ENCODE measurements around the gene PPT2.
"Not testable (repeated sequence)": the region's sequence is repeated elsewhere in the genome, so short reads cannot be mapped to it uniquely, and the experiment has no call there.

The PPT2 gene

DNA sequence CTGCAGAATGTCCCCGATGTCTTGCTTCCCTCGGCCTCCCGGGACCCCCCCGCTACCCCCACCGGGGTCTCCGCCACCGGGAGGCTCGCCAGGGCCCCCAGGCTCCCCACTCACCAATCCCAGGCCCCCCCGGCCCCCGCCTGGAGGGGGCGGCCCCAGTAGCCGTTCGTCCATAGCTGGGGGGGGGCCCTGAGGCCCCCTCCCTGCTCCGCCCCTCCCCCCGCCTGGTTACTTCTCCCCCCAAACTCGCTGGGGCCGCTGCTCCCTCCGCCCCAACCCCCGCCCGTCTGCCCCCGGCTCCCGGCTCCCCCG is 35.8 kb downstream of the PPT2 start:
- DNase-seq (ENCODE audit: low read depth), result no peak

DNA sequence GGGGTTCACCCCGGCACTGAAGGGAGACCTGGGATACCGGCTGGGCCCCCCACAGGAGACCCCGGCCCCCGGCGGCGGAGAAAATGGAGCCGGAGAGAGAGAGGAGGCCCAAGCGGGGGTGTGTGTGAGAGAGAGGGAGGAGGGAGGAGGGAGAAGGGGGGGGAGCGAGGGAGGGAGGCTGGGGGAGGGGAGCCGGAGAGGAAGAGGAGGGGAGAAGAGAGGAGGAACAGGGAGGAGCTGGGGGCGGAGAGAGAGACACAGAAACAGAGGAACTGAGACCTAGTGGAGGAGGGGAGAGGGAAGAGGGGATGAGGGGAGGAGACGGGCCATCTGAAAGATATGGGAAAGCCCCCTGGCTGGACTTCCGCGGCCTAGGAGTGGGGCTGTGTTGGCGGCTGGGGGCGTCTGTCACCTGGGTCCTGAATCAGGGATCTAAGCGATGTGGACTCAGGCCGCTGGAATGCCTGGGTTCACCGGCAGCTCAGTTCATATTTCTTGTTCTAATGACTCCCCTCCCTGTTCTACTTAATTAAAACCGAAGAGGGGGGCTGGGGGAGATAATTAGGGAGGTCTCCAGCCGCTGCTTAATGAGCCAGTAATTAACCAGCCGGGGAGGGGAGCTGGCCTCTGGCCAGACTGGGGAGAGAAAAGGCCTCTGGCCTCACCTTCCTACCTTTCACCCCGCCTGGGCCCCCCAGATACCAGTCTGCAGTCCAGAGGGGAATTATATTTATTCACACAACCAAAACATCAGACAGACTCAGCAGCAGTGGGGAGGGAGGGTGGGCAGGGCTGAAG is 36.3 kb downstream of the PPT2 start, which contains the start of gene PBX2:
TSS of gene PBX2 (minus strand) at position 149 of the 798 bp plus-strand sequence. CDS start 287 bp downstream, outside the sequence.
- DNase-seq (ENCODE audit: low read depth), result peak; percentile 39

DNA sequence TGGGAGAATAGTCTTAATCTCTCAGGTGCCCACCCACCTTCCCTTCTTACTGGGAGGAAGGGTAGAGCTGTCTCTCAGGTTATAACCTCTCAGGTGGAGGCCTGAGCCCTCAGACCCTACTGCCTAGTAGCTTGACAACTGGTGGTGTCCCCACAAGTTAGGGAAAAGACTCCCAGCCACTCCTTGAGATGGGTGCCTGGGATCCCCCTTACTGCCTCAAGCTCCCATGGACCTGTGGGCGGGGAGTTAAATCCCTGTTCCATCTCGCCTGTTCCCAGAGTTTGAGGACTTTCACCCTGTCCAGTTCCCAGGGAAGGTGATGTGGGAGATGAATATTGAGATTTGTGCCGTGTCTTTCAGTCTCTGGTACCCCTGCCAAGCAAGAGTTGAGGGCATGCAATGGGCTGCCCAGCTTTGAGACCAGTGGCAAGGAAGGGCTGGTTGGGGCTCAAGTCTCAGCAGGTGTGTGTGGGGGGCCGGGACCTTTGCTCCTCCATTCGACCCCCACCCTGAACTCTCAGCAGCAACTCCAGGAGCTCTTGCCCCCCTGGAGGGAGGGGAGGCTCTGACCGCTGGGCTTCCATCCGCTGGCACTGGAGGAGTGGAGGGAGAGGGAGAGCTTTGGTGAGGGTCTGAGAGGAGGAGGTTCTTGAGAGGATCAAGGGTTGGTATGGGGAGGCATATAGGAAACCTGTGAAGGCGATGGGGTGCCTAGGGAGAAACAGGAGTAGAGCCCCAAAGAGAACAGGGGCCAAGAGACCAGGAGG is 37.2 kb downstream of the PPT2 start:
- no peak for DNase-seq (ENCODE audit: low read depth)

DNA sequence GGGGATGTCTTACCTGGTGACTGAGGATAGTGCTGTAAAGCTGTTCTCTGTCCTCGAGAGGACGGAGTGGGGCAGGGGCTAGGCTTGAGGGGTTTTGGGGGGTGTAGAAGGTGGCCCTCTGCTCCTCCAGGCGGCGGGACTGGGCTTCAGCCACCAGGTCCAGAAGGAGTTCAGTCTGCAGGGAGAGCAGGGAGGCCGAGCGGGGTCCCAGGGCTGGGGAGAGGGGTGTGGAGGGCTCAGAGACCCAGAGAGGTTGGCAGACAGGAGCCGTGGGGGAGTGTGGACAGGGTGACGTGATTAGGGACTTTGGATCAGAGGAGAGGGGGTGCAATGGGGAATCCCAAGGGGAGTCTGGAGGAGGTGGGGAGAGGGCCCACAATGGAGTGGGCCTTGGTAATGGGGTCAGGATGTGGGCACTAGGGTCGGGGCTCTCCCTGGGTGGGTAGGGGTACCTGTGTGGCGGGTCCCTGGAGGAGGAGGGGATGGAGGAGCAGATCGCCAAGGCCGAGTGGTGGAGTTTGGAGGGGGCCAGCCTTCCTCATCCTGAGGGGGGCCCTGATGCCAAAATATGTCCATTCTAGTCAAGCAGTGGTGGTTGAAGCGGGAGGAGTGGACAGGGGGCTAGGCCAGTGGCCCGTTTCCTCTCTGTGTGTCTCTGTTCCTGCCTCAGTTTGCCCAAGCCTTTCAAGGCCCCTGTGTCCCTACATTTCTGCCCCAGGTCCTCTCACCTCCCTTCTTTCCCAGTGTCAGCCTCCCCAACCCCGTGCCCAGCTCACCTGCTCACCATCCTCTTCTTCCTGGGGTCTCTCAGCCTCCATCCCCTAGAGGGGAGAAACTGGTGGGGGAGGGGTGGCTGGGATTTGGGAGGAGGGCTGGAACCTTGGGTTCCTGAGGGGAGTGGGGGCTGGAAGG is 38.0 kb downstream of the PPT2 start:
- no peak for DNase-seq (ENCODE audit: low read depth)

DNA sequence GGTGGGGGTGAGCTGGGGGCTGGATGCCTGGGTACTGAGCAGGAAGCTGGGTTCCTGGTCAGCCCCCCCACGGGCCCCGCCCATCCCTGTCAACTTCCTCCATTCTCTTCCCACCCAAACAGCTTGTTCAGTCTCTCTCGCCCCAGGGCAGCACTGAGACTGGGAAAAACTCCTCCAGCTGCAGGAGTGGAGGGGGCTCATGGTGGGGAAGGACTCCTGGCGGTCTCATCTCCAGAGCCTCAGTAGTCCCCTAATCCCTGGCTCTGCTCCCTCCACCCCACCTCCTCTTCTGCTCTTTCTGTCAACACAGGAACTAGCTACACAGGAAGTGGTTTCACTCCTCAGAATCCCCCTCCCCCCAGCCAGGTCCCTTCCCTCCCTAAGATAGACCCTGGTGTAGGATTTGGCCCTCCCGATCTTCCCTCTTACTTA is 38.7 kb downstream of the PPT2 start, which contains the start of gene GPSM3:
TSS of gene GPSM3 (minus strand) at position 36 of the 432 bp plus-strand sequence. CDS start 130 bp downstream, outside the sequence.
- DNase-seq (ENCODE audit: low read depth), result no peak

DNA sequence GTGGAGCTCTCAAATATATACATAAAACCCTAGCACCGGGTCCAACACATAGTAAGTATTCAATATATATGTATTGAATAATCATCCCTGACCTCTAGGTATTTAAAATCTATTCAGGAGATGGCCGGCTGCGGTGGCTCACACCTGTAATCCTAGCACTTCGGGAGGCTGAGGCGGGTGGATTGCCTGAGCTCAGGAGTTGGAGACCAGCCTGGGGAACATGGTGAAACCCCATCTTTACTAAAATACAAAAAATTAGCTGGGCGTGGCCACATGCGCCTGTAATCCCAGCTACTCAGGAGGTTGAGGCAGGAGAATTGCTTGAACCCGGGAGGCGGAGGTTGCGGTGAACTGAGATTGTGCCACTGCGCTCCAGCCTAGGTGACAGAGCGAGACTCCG is 39.2 kb downstream of the PPT2 start:
- not testable (repeated sequence) for DNase-seq (ENCODE audit: low read depth)

DNA sequence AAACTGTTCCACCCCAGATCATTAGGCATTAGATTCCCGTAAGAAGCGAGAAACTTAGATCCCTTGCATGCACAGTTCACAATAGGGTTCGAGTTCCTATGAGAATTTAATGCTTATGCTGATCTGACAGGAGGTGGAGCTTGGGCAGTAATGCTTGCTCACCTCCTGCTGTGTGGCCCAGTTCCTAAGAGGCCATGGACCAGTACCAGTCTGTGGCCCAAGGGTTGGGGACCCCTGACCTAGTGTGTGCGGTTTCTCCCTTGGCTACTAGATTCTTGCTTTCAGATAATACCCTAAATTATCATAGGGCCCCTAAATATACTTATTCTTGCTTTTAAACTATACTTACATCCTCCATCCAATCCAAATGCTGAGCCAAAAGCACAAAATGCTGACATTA is 40.4 kb downstream of the PPT2 start:
- no peak for DNase-seq (ENCODE audit: low read depth)

DNA sequence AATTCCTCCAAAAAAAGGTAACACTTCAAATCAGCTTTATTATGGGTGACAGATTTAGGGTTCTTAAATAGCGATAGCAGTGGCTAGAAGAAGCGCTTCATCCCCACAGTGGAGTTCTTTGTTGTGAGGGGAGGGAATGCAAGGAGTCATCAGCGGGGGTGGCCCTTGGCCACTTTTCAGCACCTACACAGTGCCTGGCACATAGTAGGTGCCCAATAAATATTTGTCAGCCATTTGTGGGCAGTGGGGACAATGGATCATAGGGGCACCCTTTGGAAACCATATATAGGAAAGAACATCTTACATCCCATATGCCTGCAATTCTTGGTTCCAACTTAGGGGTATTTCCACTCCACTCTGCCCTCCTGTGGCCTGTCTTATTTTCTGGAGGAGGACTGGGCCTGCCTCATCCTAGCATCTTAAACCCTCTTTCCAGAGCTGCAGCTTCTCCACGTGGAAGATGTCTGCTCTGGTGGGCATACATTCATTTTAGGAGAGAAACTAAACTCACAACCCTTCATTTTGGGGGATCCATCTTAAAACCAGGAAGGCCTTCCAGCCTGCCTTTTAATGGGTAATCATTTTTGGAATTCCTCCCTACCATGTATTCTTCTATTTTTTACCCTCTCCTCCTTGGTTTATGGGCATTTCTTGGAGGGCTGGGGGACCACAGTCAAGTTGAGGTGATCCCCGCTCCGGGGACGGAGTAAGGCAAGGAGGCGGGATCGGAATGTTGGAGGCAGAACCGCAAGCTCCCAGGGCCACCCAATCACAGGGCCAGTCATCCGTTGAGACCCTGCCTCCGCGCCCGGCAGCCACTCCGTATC is 41.1 kb downstream of the PPT2 start:
- no peak for DNase-seq (ENCODE audit: low read depth)

DNA sequence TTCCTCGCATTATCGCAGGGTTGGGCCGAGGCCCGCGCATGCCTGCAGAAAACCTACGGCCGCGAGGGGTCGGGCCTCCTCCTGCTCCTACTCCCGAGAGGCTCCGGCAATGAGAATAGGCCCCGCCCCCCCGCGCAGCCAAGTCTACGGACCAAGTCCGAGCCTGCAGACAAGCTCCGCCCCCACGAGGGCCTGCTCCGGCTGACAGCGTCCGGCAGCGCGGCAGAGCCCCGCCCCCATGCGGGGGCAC is 41.6 kb downstream of the PPT2 start:
- DNase-seq (ENCODE audit: low read depth), result peak; percentile 100

DNA sequence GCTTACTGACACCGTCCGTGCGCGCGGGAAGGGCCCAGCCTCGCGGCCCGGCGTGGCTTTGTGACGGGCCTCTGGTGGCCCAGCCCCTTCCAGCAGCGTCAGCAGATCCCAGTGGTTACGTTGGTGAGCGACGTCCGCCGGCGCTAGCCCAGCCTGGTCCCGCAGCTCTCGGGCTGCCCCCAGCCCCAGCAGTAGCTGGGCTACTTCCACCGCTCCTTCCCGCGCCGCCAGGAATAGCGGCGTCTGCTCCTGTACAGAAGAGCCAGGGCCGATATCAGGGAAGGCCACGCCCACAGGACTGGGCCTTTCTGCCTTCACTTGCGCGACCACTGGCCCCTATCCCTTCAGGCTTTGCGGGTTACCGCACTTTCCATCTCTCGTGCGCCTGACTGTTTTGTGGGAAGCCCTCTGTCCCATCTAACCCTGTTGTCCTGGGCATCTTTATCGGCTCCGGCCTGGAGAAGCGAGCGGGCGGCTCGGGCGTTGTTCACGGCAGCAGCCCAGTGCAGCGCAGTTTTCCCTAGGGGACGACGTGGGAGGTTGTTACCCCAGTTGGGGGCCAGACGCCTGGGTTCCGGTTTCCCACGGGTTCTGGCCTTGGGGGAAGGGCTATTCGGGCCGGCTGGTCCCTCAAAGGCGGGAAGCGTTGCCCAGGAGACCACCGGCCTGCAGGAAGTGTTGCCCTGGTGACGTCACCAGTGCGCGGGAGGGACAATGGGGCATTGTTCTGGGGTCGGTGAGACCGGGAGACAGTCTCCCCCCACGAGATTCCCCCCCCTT is 42.2 kb downstream of the PPT2 start:
- DNase-seq (ENCODE audit: low read depth), result peak; percentile 42

DNA sequence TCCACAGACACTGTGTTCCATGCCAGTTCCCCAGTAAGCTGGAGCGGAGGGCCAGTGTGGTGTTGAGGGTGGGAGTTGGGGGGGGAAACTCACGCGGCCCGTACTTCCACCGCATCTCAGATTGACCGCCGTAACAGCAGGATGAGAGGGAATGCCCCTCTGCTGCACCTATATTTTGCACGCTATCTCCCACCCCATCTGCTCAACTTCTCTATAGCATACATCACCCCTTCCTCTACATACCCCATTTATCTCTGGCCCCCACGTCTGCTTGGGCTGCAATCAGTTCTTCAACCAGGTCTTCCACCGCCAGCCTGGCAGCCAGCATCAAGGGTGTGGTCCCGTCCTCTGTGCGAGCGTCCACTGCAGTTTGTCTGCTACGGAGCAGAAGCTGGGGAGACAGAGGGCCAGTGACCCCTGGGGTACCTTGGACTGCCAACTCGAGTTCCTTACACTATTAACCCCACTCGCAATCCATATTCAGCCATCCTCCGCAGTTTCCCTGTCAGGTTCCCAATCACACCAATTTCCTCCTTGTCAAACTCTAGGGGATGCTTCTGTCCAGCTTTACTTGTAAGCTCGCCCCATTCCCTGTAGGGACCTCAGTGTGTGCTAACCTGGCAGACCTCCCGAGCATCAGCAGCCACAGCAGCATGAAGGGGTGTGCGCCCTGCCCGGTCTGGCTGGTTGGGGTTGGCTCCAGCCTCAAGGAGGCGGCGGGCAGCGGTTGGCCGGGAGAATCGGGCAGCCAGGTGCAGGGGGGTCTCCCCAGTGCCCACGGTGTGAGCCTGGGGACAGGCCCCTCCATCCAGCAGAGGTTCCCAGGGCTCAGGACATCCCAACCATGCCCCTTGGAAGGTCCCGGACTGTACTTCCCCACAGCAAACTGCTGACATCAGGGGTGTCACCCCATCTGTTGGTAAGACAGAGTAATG is 43.0 kb downstream of the PPT2 start:
- DNase-seq (ENCODE audit: low read depth), result no peak

DNA sequence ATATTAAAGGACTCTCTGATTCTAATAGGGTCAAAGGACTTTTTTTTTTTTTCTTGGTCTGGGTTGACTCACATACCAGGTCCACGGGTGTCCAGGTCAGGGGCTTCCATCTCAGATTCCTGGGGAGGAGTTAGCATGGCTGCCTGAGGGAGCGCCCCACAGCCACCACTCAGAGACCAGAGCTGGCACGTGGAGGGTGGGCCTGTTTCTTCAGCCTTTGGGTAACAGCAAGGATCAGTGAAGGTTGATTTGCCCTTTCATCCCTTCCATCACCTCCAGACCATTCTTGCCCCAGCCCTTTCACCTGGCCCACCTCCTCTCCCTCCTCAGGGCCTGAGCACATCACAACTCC is 44.4 kb downstream of the PPT2 start:
- no peak for DNase-seq (ENCODE audit: low read depth)

DNA sequence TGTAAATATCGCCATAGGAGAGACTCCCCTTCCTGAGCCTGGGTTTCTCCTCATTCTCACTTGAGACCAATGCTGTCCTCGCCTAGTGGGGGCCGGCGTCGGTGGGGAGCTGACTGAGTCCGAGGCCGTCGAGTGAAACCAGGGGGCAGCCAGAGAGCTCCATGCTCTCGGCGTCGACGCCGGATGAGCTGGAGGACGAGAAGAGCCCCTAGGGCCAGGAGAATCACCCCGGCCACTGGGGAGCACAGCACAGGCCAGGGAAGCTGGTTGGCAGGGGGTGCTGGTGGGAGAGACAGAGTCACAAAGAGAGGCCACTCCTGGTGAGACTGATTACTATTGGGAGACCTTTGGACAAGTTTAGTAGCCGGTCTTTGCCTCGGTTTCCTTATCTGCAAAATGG is 44.9 kb downstream of the PPT2 start:
- no peak for DNase-seq (ENCODE audit: low read depth)

DNA sequence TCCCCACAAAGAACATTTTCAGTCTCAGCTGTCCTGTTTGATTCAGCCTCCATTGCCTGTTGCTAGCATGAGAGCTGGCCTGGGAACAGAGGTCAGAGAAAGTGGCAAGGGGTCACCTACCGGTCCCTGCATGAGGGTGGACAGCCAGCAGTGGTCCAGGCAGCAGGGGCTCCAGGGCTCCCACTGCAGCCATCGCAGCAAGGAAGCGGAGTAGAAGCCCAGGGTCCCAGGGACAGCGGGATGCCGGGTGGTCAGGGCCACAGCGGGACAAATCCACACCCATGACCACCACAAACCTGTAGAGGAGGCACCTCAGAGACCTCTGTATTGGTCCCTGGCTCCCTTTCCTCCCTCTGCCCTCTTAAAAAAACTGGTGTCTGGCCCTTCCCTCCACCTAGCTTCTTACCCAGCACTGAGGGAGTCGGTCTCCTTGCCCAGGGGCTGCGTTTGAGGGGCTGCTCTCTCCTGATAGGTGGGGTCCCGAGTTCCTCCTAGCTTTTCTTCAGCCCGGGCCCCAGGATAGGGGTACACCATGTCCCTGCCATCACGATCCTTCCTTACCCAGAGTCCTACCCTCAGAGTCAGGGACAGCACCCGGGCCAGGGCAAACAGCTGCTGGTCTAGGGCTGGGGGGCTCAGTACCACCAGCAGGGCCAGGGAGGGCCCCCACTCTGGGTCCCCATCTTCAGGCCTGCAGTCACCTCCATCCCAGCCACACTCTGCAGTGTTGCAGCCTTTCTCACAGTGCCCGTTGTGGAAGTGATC is 47.0 kb downstream of the PPT2 start:
- DNase-seq (ENCODE audit: low read depth), result no peak

DNA sequence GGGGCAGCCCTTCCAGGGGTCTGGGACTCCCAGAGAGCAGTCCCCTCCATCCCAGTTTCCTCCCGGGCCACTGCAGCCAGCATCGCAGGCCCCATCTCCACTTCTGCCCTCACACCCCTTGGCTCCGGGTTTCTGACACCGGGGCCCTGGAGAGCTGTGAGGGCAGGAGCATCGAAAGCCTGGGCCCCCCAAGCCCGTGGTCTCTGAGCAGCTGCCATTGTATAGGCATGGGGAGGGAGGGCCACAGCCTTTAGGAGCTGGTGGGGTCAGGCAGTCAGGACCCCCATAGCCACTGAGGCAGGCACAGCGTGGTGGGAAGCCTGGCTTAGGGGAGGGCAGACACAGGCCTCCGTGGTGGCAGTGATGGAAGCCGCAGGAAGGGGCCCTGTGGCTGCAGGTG is 48.2 kb downstream of the PPT2 start:
- no peak for DNase-seq (ENCODE audit: low read depth)

DNA sequence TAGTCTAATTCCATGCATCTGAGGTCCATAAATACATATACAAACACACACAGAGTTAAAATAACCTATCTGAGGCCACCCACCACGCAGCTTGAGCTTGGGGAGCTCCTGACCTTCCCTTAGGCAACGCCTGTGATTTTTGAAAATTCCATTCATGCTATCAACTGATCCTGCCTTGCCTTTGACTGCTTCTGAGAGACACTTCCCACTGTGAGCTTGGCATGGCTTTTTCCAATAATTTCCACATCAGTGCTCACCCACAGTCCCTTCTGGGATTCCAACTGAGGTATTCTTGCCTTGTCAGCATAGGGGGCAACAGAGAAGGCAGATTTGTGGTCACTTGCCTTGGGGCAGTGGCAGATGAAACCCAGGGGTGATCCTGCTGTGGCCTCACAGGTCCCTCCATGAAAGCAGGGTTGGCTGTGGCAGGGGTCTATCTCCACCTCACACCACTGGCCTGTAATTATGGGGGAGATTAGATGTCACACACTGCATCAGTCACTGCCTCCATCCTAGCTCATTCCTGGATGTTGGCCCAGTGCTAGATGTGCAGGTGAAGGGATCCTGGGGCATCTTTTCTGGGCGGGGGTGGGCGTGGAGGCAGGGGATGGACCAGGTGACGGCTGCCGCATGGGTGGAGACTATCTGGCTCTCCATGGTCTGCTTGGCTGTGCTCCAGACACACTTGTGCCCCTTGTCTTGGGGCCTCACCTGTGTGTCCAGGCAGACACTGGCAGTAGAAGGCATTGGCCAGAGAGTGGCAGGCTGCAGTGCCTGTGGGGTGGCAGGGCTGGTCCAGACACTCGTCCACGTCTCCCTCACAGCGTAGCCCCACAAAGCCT is 49.7 kb downstream of the PPT2 start:
- DNase-seq (ENCODE audit: low read depth), result no peak

DNA sequence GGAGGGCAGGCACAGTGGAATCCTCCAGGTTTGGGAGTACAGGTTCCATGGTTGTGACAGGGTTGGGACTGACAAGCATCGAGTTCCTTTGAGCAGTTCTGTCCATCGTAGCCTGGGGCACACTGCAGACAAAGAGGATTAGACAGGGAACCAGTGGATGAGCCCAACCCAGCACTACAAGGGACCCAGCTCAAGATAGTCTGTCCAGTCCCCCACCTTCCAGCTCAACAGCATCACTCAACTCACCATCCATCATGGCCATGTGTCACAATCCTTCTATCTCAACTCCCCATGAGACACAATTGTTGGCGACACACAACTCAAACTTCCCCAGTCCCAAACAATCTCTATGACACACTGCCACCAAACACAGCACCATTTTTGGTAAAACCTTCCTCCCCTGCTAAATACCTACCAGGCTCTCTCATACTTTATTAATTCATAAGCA is 50.4 kb downstream of the PPT2 start:
- DNase-seq (ENCODE audit: low read depth), result no peak

DNA sequence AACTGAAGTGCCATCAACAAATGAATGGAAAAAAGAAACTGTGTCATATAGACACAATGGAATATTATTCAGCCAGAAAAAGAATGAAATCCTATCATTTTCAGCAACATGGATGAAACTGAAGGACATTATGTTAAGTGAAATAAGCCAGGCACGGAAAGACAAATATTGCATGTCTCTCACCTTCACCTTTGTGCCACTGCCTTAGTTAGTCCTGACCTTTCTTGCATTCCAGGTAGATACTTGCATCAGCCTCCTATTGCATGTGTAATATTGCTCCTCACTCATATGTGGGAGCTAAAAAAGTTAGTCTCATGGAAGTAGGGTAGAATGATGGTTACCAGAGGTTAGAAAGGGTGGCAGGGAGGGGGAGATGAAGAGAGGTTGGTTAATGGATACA is 55.1 kb downstream of the PPT2 start:
- DNase-seq (ENCODE audit: low read depth), result no peak

All from stimulated activated CD8-positive, alpha-beta memory T cell treated with anti-CD3 and anti-CD28 coated beads, Interleukin-15, amount 100 ng/mL, for 24 hours (primary cell).